ENCODE measurements around the gene ACKR3. TPM values are rescaled to one million over a fixed set of nuclear protein-coding genes. Genes with fewer than 3 reads are reported as not detected.

The ACKR3 gene
- total and polyA plus RNA-seq, 2 of the 4 experiments (the other 2 are of a cell fraction), result not detected

DNA sequence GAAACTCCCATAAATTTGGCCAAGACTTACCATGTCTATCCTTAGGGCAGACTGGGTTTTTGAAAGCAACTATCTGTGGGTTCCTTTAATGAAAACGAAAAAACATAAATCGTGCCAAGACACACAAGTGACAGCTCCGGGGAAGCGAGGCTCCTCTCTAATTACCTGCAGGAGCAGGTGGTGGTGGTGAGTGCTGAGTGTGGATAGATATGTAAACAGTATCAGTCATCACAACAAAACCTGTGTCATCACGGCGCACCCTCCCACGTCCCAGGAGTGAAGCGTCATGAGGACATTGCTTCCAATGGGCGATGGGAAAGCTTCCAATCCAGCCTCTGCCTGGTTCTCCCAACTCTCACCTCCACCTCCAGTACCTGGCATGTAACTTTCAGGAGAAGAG is 31.3 kb downstream of the ACKR3 start:
- Histone ChIP-seq H2BK15ac (ENCODE audit: low read depth, low read length) (no peak overlapping the region), H2BK120ac (ENCODE audit: low read depth, low read length) (no peak overlapping the region), H3K27me3 (ENCODE audit: control insufficient read depth, insufficient read depth, low read length) (peaks cover 12% of the 10 kb centered on the region; the same call in 1 of the 2 replicates), H3K9me3 (ENCODE audit: control insufficient read depth, insufficient read depth, low read length) (peaks cover 2% of the 10 kb centered on the region; the same call in 1 of the 2 replicates), H4K8ac (ENCODE audit: low read depth in 2 of 2, low read length in 2 of 2) (no peak overlapping the region), H3K36me3 (ENCODE audit: control insufficient read depth, insufficient read depth, low read length) (no peaks in the 10 kb centered on the region), H3K4ac (ENCODE audit: low read depth, low read length) (no peak overlapping the region), H3K4me2 (ENCODE audit: low read depth, low read length) (no peak overlapping the region), H3K18ac (ENCODE audit: low read depth, low read length) (no peak overlapping the region), H3K23ac (ENCODE audit: low read depth, low read length) (no peak overlapping the region), H3K14ac (replicated peaks; ENCODE audit: low read depth, low read length) (no peak overlapping the region), H3K56ac (ENCODE audit: extremely low read depth, insufficient read depth, low read length) (no peak overlapping the region), H3K4me1 (ENCODE audit: control insufficient read depth, insufficient read depth, low read length) (no peaks in the 10 kb centered on the region), H4K91ac (ENCODE audit: insufficient read depth, low read depth, low read length) (no peak overlapping the region), H3K9ac (ENCODE audit: low read depth, low read length) (no peak overlapping the region), H3K4me3 (ENCODE audit: insufficient read depth, low read depth, low read length) (no peak overlapping the region), H2BK5ac (ENCODE audit: low read depth, low read length, poor library complexity, severe bottlenecking) (no peak overlapping the region), H4K5ac (ENCODE audit: low read depth, low read length) (no peak overlapping the region), H4K20me1 (ENCODE audit: insufficient read depth, low read length) (no peaks in the 10 kb centered on the region), H3K27ac (ENCODE audit: insufficient read depth, low read length) (no peak overlapping the region), H2BK20ac (ENCODE audit: low read depth, low read length) (no peak overlapping the region), H2AK9ac (replicated peaks; ENCODE audit: low read depth, low read length, poor library complexity) (no peak overlapping the region), H2AK5ac (ENCODE audit: low read depth, low read length) (no peak overlapping the region), H3K9me1 (ENCODE audit: insufficient read depth, low read length) (no peaks in the 10 kb centered on the region), H3K79me1 (ENCODE audit: low read depth in 1 of 2, low read length in 2 of 2) (no peaks in the 10 kb centered on the region), H2AFZ (replicated peaks; ENCODE audit: low read length, poor library complexity) (no peak overlapping the region)
- ChIA-PET POLR2A (ENCODE audit: unreplicated experiment) (no interaction called here), CTCF (no interaction called here)
- in situ Hi-C loops (cut with MboI; ENCODE audit: low sequenced_read_pairs), result no loop called here
- dilution Hi-C loops (cut with HindIII; ENCODE audit: low sequenced_read_pairs, unreplicated experiment), result no loop called here
- DNase-seq, result no peak
- BruUV-seq (replicated peaks), result no TSS peak
- TF ChIP-seq, protein P1, sequence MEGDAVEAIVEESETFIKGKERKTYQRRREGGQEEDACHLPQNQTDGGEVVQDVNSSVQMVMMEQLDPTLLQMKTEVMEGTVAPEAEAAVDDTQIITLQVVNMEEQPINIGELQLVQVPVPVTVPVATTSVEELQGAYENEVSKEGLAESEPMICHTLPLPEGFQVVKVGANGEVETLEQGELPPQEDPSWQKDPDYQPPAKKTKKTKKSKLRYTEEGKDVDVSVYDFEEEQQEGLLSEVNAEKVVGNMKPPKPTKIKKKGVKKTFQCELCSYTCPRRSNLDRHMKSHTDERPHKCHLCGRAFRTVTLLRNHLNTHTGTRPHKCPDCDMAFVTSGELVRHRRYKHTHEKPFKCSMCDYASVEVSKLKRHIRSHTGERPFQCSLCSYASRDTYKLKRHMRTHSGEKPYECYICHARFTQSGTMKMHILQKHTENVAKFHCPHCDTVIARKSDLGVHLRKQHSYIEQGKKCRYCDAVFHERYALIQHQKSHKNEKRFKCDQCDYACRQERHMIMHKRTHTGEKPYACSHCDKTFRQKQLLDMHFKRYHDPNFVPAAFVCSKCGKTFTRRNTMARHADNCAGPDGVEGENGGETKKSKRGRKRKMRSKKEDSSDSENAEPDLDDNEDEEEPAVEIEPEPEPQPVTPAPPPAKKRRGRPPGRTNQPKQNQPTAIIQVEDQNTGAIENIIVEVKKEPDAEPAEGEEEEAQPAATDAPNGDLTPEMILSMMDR (conservative IDR thresholded peaks at IDR 0.05; ENCODE audit: low read depth, low read length), result no peak
- TF ChIP-seq MAZ (IDR thresholded peaks at IDR 0.05; ENCODE audit: borderline replicate concordance, low read depth, low read length) (no peak), RCOR1 (IDR thresholded peaks at IDR 0.05; ENCODE audit: insufficient replicate concordance, low read length) (no peak), CEBPB (IDR thresholded peaks at IDR 0.05; ENCODE audit: low read depth, low read length) (no peak), MAFK (IDR thresholded peaks at IDR 0.05; ENCODE audit: low read depth, low read length) (no peak), POLR2A (IDR thresholded peaks at IDR 0.05; ENCODE audit: low read depth, low read length) (no peak), MXI1 (IDR thresholded peaks at IDR 0.05; ENCODE audit: borderline replicate concordance, low read depth, low read length) (no peak)
- TF ChIP-seq, protein P2, sequence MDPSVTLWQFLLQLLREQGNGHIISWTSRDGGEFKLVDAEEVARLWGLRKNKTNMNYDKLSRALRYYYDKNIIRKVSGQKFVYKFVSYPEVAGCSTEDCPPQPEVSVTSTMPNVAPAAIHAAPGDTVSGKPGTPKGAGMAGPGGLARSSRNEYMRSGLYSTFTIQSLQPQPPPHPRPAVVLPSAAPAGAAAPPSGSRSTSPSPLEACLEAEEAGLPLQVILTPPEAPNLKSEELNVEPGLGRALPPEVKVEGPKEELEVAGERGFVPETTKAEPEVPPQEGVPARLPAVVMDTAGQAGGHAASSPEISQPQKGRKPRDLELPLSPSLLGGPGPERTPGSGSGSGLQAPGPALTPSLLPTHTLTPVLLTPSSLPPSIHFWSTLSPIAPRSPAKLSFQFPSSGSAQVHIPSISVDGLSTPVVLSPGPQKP (IDR thresholded peaks at IDR 0.05; ENCODE audit: borderline replicate concordance, low read depth, low read length), result no peak
- TF ChIP-seq, protein P3, sequence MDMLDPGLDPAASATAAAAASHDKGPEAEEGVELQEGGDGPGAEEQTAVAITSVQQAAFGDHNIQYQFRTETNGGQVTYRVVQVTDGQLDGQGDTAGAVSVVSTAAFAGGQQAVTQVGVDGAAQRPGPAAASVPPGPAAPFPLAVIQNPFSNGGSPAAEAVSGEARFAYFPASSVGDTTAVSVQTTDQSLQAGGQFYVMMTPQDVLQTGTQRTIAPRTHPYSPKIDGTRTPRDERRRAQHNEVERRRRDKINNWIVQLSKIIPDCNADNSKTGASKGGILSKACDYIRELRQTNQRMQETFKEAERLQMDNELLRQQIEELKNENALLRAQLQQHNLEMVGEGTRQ (IDR thresholded peaks at IDR 0.05; ENCODE audit: low read depth, low read length), result no peak
- no peak for ATAC-seq (ENCODE audit: low read depth)
- intact Hi-C loops (cut with micrococcal nuclease), result no loop called here
- no CpG with 5 or more reads among the region's 9 CpGs for WGBS, 2 experiments (ENCODE audit: extremely low coverage in 2 of 2, insufficient read length in 1 of 2)
